Measurements from ENCODE around the gene CASP4.
A peak's percentile ranks its signal among the peaks of the same experiment; 100 is the strongest.
"Not testable (repeated sequence)": the region's sequence is repeated elsewhere in the genome, so short reads cannot be mapped to it uniquely, and the experiment has no call there.

Gene CASP4

DNA sequence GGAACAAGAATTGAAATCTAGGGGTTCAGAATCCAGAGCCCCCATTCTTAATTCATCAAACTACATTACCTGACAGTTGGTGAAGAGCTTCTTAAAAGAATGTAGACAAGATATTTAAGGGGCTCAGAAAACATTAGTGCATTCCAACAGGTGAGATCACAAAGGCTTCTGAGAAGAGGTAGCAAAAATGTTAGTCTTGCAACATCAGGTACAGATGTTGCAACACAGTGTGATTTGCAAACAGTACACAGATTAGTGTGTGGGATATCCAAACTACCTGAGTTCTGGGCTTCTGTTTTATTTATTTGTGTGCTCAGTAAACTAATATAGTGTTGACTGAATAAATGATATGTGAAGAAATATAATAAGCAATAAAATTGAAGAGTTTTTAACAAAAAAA is 11.8 kb downstream of the CASP4 start:
- DNase-seq (ENCODE audit: low spot score): no peak

DNA sequence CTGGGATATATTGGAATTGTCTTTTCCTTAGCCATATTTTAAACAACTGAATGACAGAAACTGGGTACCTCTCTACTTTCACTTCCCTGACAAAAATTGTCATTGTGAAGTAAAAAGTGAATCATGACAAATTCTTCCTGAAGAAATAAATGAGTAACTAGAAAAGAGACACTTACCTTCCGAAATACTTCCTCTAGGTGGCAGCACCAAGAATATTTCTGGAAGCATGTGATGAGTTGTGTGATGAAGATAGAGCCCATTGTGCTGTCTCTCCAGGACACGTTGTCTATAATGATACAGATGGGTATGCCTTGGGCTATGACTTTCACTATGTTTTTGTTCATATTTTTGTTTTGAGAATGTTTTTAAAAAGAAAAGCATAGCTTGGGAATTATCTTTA is 21.5 kb downstream of the CASP4 start:
- DNase-seq (ENCODE audit: low spot score): peak; percentile 18

DNA sequence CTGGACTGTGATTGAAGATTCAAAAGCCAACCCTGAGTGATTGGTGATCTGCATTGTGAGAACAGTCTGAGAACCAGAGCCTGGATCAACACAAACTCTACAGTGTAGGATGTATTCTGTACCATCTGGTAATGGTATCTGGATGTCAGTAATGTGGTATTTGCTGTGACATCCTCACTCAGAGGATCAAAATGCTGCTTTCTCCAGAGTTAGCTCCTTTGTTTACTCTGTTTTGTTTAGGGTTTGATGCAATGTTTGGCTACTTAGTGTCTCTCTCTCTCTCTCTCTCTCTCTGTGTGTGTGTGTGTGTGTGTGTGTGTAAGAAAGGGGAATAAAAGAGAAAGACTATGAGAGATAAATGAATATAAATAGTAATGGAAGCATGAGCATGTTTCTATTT is 24.3 kb downstream of the CASP4 start:
- DNase-seq (ENCODE audit: low spot score): no peak

DNA sequence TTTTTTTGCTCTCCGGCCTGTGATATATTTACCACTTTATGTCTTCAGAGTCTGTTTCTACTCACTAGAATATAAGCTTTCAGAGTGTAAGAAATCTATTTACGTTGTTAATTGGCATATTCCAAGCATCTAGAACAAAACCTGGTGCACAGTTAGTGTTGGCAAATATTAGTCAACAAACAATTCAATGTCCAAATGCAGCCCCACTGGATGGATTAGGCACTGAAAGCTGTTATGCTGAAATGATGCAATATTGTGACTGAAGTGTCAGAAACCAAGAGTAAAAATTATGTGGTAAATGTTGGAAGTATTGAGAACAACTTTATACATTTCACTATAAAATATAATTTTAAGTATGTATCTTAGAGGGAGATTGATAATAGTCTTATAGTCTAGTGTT is 24.8 kb downstream of the CASP4 start:
- DNase-seq (ENCODE audit: low spot score): no peak

DNA sequence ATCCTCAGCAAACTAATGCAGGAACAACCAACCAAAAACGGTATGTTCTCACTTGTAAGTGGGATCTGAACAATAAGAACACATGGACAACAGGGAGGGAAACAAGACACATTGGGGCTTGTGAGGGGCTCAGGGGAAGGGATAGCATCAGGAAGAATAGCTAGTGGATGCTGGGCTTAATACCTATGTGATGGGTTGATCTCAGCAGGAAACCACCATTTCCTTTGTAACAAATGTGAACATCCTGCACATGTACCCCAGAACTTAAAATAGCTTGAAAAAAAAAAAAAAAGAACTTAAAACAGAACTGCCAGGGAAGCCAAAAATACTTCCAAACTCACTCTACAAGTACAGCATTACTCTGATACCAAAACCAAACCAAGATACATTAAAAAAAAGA is 33.8 kb downstream of the CASP4 start:
- DNase-seq (ENCODE audit: low spot score): no peak

DNA sequence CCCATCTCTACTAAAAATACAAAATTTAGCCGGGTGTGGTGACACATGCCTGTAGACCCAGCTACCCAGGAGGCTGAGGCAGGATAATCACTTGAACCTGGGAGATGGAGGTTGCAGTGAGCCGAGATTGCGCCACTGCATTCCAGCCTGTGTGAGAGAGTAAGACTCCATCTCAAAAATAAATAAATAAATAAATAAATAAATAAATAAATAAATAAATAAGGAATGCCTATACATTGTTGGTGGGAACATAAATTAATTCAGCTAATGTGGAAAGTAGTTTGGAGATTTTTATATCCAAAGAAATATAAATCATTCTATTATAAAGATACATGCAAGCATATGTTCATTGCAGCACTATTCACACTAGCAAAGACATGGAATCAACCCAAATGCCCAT is 34.3 kb downstream of the CASP4 start:
- not testable (repeated sequence) for DNase-seq (ENCODE audit: low spot score)

DNA sequence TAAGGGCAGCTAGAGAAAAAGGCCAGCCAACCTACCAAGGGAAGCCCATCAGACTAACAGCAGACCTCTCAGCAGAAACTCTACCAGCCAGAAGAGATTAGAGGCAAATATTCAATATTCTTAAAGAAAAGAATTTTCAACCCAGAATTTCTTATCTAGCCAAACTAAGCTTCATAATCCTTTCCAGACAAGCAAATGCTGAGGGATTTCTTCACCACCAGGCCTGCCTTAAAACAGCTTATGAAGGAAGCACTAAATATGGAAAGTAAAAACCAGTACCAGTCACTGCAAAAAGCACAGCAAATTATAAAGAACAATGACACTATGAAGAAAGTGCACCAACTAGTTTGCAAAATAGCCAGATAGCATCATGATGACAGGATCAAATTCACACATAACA is 39.6 kb downstream of the CASP4 start:
- no peak for DNase-seq (ENCODE audit: low spot score)

DNA sequence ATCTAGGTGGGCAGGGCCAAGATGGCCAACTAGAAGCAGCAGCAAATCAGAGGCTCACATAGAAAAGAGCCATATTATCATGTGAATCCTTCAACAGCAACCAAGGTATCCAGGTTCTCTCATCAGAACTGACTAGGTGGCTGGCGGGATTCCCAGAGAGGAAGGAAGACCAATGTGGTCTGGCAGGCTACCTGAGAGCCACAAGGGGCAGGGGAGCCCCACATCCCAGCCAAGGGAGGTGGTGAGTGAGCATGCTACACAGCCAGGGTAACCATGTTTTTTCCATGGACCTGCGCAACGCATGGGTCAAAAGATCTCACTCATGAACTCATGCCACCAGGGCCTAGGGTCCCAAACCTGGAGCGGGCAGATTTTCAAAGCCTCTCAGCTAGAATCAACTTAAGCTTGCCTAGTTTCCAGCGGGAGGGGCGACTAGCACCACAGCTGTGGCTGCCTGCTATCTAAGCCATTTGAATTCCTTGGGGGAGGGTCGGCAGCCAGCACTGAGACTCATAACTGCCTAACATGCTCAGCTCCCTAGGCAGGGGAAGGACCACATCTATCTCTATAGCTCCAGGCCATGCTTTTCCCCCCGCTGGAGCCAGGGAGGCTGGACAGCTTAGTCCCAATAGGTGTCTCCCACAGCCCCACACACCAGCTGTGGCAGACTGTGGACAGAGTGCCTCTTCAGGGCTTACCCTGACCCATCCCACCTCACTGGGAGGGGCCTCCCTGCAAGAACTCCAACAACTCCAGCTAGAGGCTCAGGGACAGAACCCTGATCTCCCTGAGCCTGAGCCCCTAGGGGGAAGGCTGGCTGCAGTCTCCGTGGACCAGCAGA is 41.4 kb downstream of the CASP4 start:
- DNase-seq (ENCODE audit: low spot score): no peak

DNA sequence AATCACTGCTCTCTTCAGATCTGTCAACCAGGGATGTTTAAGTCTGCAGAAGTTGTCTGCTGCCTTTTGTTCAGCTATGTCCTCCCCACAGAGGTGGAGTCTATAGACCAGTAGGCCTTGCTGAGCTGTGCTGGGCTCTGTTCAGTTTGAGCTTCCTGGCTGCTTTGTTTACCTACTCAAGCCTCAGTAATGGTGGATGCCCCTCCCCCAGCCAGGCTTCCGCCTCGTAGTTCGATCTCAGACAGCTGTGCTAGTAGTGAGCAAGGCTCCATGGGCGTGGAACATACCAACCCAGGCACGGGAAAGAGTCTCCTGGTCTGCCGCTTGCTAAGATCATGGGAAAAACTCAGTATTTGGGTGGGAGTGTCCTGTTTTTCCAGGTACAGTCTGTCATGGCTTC is 42.5 kb downstream of the CASP4 start:
- DNase-seq (ENCODE audit: low spot score): no peak

DNA sequence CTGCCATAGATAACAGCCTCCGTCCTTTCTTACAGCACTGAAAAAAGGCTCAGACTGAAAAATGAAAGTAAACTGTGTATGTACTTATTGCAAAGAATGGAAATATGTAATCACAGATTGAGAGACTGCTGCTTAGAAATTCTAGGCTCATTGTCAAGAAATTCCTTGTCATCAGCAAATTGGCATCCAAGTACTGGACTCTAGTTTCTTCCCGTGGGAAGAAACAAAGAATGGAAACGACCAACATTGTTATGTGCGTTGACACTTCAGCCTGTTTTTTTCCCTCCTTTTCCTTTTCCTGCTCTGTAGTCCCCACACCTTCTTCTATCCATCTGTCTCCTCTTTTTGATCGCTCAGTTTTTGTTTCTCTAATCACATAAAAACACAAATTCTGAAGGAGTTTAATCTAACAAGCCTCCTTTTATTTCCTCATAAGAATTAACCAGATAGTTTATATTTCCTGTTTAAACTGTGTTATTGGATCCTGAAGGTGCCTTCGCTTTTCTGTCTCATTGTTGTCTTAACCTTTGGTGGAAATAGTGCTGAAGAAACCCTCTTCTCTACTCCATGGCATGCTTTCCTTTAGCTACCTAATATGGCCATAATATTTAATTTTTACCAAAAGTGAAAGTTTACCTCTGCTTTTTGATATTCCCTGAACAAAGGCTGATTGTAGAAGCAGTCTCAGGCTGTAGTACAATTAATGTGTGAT is 50.1 kb downstream of the CASP4 start:
- DNase-seq (ENCODE audit: low spot score): no peak

DNA sequence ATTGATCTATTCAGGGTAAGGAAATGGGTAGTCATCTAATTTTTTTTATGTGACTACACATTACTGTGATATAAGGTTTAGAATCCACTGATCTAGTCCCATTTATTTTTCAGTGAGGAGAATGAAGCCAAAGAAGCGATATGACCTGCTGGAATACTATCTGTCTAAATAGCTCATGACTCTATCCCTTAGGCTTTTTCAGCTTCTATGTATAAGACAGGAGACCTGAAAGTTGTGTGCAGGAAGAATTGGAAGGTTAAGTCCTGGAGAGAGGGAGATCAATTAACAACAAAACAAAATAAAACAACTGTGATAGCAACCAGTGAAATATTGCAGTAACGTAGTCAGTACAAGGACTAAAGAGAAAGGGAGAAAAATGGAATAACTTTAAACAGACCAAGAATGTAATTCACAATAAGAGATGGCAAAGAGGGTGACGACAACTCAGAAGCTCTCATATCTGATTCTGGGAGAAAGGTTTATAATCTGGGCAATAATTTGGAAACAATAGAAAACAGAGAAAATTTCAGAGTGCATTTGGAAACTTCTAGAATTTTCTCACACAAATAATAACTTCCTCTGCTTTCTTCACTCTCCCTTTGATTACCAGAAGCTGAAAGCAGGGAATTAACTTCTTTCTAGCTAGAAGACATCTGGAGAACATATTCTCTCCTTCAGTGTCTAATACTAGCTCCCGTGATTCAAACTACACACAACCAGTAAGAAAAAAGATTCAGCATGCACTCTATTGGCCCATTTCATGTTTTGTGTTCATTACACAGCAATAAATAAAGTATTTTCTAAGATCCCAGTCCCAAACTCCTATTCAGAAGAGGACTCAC is 50.9 kb downstream of the CASP4 start:
- DNase-seq (ENCODE audit: low spot score): no peak

DNA sequence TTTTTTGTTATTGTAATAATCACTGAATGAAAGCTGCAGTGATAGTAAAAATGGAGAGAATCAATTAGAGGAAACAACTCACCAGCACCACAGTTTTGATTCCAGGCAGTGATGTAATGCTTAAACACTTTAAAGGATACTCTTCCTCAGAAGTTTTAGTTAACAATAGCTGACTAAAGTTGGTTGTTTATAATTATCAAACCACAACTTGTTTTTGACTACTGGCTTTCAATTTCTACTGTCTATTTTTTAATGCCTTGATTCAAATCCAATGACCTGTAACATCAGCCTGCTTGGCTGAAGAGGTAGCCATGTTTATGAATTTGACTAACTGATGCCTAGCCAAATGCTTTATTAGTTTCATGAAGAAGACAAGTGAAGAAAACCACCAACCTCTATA is 51.9 kb downstream of the CASP4 start:
- DNase-seq (ENCODE audit: low spot score): no peak

DNA sequence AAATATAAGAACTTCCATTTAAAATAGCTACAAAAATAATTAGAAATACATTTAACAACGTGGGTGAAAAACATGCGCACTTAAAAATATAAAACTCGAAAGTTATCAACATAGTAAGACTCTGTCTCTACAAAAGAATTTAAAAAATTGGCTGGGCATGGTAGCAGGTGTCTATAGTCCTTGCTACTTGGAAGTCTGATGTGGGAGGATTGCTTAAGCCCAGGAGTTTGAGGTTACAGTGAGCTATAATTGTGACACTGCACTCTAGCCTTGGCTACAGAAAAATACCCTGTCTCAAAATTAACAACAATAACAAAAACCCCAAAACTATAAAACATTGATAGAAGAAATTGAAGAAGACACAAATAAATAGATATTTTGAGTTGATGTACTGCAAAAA is 56.3 kb downstream of the CASP4 start:
- DNase-seq (ENCODE audit: low spot score): no peak

DNA sequence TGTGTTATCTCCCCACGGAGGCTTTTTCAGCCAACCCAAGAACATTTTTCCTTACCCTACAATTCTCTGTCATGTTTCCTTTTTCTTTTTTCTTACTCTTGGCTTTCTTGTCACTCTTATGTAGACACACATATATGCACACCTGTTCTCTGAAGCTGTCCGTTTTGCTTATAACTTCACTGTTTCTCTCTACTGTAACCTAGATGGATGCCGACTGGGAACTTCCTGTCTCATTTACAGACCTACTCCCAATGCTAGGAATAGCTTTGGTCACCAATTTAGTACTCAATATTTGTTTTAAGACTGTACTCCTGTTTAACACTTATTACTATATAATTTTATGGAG is 60.2 kb downstream of the CASP4 start:
- no peak for DNase-seq (ENCODE audit: low spot score)

DNA sequence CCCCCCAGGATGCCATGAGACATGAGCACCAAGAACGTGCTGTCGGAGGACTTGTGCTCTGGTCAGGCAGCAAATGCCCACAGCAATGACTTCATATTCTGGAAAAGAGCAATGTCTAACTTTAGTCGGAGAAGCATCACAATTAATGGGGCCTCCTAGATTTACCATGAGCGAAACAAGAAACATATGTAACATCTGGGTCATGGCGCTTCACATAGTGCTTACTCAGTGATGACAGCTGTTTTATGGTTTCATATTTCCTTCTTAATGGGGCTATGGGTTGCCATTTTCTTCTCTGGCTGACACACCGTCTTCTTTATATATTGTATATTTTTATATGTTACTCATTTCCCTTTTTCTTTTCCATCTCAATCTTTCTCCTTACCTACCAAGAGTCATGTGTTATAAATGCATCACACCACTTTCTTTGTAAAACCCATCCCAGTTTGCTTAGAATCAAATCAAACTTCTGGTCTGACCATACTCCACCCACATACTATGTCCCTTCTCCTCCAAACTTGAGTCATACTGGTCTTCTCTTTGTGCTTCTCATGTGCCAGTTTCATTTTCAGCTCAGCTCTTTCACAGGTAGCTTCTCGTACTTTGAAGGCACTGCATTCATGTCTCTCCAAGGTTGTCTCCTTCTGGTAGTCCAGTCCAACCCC is 60.7 kb downstream of the CASP4 start:
- DNase-seq (ENCODE audit: low spot score): no peak

DNA sequence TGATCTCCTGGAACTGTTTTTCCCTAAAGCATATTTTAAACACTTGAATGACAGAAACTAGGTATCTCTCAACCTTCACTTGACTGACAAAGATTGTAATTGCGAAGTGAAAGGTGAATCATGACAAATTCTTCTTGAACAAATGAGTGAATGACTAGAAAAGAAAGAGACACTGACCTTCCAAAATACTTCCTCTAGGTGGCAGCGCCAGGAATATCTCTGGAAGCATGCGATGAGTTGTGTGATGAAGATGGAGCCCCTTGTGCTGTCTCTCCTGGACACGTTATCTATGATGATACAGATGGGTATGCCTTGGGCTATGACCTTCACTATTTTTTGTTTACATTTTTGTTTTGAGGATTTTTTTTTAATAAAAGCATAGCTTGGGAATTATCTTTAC is 63.1 kb downstream of the CASP4 start:
- DNase-seq (ENCODE audit: low spot score): no peak

DNA sequence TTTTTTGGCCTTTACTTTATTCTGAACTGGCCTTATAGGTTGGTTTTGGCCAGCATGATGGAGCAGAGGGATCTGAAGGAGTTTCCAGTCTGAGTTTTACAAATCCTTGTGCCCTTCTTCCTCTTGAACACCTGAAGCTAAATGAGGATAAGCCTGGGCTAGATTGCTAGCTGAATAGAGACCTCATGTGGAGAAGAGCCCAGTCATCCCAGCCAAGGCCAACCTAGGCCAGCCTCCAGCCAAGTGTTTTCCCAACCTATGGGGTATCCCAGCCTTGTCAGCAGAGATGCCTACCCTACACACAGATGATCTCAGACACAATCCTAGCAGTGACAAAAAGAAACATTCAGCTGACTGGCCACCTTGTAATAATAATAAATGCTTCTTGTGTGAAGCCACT is 69.1 kb downstream of the CASP4 start:
- no peak for DNase-seq (ENCODE audit: low spot score)

DNA sequence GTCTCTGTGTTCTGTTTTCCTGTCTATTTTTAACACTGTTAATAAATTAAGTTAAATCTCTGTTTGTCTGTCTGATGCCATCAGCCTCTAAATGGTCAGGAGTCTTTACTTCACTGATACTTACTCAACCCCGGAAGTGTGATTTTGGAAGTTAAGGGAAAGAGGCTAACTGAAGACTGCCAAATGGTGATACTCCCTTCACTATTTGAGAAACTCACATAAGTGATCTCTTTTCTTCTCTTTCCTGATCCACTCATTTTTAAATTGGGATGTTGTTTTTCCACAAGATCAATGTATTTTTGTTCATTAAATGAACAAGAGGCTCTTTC is 69.7 kb downstream of the CASP4 start:
- DNase-seq (ENCODE audit: low spot score): no peak

DNA sequence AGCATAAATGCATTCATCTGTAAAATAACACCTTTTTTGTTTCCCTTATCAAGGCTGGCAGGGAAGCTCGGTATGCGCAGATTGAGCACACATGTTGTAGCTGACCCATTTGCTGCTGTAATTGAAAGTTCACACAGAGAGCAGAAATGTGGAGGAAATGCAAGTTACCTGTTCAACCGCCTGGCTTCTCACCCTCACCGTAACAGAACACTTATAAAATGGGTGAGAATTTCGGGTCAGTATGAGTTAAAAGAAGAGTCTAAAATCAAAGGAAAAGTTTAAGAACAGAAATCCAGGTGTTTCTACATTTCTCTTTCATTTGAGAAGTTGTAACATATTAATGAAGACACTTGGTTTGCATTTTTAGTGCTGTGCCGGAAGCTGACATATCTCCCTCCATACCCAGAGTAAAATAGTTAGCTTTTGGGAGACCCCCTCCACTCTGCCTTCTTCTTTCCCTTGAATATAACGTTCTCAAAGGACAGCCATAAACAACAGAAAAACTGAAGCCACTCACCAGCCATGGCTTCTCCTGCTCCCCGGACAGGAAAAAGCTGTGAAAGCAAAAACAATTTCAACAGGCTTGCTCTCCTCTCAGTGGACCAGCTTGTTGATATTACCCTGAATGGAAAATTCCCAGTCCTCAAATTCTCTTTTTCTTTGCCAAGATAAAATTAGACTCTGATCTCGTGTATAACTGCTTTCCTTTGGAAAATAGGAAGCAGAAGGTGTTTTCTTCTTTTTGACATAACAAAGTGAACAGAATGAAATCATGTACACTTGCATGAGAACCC is 70.3 kb downstream of the CASP4 start, which contains the start of gene CASP12:
CASP12 (minus strand) TSS at position 570 of the 794 bp plus-strand sequence.
- DNase-seq (ENCODE audit: low spot score): no peak

DNA sequence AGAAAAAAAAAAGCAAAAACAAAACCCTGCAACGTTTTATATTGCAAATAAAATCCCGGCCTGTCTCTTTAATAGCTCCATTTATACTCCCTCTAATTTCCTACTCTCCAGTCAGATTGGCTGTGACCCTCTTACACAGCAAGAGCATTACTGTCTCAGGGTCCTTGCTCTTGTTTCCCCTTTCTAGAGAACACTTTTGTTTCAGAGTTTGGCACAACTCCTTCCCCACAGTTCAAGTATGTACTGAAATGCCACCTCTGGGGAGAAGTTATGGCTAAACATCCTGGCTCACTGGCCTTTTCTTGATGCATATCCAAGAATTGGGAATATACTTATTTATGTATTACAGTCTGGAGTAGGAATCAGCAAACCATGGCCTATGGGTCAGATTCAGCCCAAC is 72.7 kb downstream of the CASP4 start:
- DNase-seq (ENCODE audit: low spot score): no peak

DNA sequence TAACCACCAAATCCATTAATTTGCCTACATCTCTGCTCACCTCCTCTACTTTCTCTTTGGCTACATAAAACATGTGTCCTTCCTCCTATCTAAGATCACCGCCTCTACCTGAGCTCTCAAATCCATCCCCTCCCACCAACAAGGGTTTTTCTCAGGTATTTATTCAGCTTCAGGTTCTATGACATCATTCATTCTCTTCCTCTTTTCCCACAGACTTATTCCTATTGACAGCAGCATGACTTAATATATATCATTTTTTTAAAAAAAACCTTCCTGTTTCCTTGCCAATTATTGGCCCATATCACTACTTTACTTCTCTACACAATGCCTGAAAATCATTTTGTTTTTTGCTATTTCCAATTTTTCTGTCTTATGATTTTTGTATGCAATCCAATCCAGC is 74.5 kb downstream of the CASP4 start:
- no peak for DNase-seq (ENCODE audit: low spot score)
